K562 (cell line): Measurements from ENCODE around the gene RNU6-9. TPM values are rescaled to one million over a fixed set of nuclear protein-coding genes. Genes with fewer than 3 reads are reported as not detected.

Experiments
- BCOR ChIP-seq: fragments of 450-650 bp; IDR thresholded peaks from 2 replicates; pipeline ENCODE4 v1.6.1; 2016
- BHLHE40 ChIP-seq: IDR thresholded peaks from 2 replicates; pipeline ENCODE4 v1.6.1; 2011; ENCODE audit warnings: low read length, improper control_type of control experiment
- E2F3 ChIP-seq: fragments of 250-450 bp; sonication (Bioruptor Pico); IDR thresholded peaks from 2 replicates; pipeline ENCODE4 v1.4.0; 2020; ENCODE audit warnings: mild to moderate bottlenecking
- EP400 ChIP-seq: fragments of 450-650 bp; IDR thresholded peaks from 2 replicates; pipeline ENCODE4 v1.6.1; 2017; ENCODE audit warnings: antibody characterized with exemption, mild to moderate bottlenecking, moderate library complexity
- FOXJ3 ChIP-seq: sonication (generic); formaldehyde crosslinking; IDR thresholded peaks from 2 replicates; pipeline ENCODE4 v1.4.0; 2020; ENCODE audit warnings: mild to moderate bottlenecking, missing genetic modification reagents
- FOXP1 ChIP-seq: sonication (generic); formaldehyde crosslinking; IDR thresholded peaks from 2 replicates; pipeline ENCODE4 v1.8.0; 2022; ENCODE audit warnings: mild to moderate bottlenecking, missing genetic modification reagents
- HNRNPLL ChIP-seq: fragments of 200-400 bp; formaldehyde crosslinking; IDR thresholded peaks from 2 replicates; pipeline ENCODE4 v1.6.1; 2017; ENCODE audit warnings: low read length, low read depth, mild to moderate bottlenecking; ENCODE audit not compliant: poor library complexity, severe bottlenecking
- L3MBTL2 ChIP-seq: fragments of 450-650 bp; IDR thresholded peaks from 2 replicates; pipeline ENCODE4 v1.6.1; 2016; ENCODE audit warnings: mild to moderate bottlenecking, moderate library complexity
- LCOR ChIP-seq: sonication (generic); formaldehyde crosslinking; IDR thresholded peaks from 2 replicates; pipeline ENCODE4 v1.8.0; 2022; ENCODE audit warnings: mild to moderate bottlenecking, missing genetic modification reagents
- MTA1 ChIP-seq: fragments of 450-650 bp; IDR thresholded peaks from 2 replicates; pipeline ENCODE4 v1.6.1; 2017; ENCODE audit warnings: borderline replicate concordance
- POLR2G ChIP-seq: fragments of 200-400 bp; formaldehyde crosslinking; IDR thresholded peaks from 2 replicates; pipeline ENCODE4 v1.6.1; 2017; ENCODE audit warnings: low read depth, mild to moderate bottlenecking, antibody characterized with exemption, low read length, moderate library complexity
- PTTG1 ChIP-seq: fragments of 450-650 bp; IDR thresholded peaks from 2 replicates; pipeline ENCODE4 v1.6.1; 2016; ENCODE audit warnings: low read depth, mild to moderate bottlenecking, missing genetic modification characterization, missing compliant biosample characterization
- SAFB ChIP-seq: fragments of 200-400 bp; formaldehyde crosslinking; IDR thresholded peaks from 2 replicates; pipeline ENCODE4 v1.6.1; 2017; ENCODE audit warnings: low read depth, low read length, borderline replicate concordance
- ZNF121 ChIP-seq: sonication (generic); formaldehyde crosslinking; conservative IDR thresholded peaks from 2 replicates; pipeline ENCODE4 v1.8.0; 2022; ENCODE audit warnings: missing genetic modification reagents
- ZNF282 ChIP-seq: sonication (generic); formaldehyde crosslinking; IDR thresholded peaks from 2 replicates; pipeline ENCODE4 v1.8.1; 2023; ENCODE audit warnings: missing genetic modification reagents
- ZNF444 ChIP-seq: fragments of 250-450 bp; sonication (Bioruptor Pico); IDR thresholded peaks from 2 replicates; pipeline ENCODE4 v1.4.0; 2020; ENCODE audit warnings: mild to moderate bottlenecking, moderate library complexity
- ZNF75A ChIP-seq: fragments of 450-650 bp; formaldehyde crosslinking; IDR thresholded peaks from 2 replicates; pipeline ENCODE4 v1.4.0; 2020; ENCODE audit warnings: mild to moderate bottlenecking
- polyA plus RNA-seq, 8 experiments: library from polyadenylated mRNA; depleted of rRNA in 4 of 8; stranded (reverse) in 5 of 8; unstranded in 3 of 8; fragments of >200 nt; fragmentation: Nextera tagmentation in 2 of 8; fragmentation: Illumina TruSeq in 1 of 8; extraction: Ambion mirVana in 2 of 8; extraction: Trizol in 1 of 8; gene quantifications; 2 replicates each; pipeline versions ENCODE4 v1.2.1 to v1.2.3, GENCODE V29; 2011 to 2014; ENCODE audit warnings: inconsistent platforms in 1 of 8, missing spikeins in 1 of 8
- total RNA-seq, 7 experiments: library from RNA; depleted of rRNA in 6 of 7; stranded (reverse); fragments of >200 nt in 6 of 7; fragmentation: Illumina TruSeq in 2 of 7; extraction: Trizol in 2 of 7; gene quantifications; 2 replicates each; pipeline versions ENCODE4 v1.2.1 to v1.2.3, GENCODE V29; 2011 to 2021; ENCODE audit warnings: low replicate concordance in 1 of 7
- TF ChIP-seq, protein P1 (sequence below): fragments of 450-650 bp; IDR thresholded peaks from 2 replicates; pipeline ENCODE4 v1.6.1; 2016; ENCODE audit warnings: mild to moderate bottlenecking, moderate library complexity
- TF ChIP-seq, protein P2 (sequence below): sonication (generic); formaldehyde crosslinking; IDR thresholded peaks from 2 replicates; pipeline ENCODE4 v1.9.0; 2022; ENCODE audit warnings: mild to moderate bottlenecking, missing genetic modification reagents

The RNU6-9 gene
- total and polyA plus RNA-seq, 9 of the 15 experiments (the other 6 are each of a cell fraction or from before 2014, with no cell fraction given): not detected

- TF ChIP-seq, protein P1, sequence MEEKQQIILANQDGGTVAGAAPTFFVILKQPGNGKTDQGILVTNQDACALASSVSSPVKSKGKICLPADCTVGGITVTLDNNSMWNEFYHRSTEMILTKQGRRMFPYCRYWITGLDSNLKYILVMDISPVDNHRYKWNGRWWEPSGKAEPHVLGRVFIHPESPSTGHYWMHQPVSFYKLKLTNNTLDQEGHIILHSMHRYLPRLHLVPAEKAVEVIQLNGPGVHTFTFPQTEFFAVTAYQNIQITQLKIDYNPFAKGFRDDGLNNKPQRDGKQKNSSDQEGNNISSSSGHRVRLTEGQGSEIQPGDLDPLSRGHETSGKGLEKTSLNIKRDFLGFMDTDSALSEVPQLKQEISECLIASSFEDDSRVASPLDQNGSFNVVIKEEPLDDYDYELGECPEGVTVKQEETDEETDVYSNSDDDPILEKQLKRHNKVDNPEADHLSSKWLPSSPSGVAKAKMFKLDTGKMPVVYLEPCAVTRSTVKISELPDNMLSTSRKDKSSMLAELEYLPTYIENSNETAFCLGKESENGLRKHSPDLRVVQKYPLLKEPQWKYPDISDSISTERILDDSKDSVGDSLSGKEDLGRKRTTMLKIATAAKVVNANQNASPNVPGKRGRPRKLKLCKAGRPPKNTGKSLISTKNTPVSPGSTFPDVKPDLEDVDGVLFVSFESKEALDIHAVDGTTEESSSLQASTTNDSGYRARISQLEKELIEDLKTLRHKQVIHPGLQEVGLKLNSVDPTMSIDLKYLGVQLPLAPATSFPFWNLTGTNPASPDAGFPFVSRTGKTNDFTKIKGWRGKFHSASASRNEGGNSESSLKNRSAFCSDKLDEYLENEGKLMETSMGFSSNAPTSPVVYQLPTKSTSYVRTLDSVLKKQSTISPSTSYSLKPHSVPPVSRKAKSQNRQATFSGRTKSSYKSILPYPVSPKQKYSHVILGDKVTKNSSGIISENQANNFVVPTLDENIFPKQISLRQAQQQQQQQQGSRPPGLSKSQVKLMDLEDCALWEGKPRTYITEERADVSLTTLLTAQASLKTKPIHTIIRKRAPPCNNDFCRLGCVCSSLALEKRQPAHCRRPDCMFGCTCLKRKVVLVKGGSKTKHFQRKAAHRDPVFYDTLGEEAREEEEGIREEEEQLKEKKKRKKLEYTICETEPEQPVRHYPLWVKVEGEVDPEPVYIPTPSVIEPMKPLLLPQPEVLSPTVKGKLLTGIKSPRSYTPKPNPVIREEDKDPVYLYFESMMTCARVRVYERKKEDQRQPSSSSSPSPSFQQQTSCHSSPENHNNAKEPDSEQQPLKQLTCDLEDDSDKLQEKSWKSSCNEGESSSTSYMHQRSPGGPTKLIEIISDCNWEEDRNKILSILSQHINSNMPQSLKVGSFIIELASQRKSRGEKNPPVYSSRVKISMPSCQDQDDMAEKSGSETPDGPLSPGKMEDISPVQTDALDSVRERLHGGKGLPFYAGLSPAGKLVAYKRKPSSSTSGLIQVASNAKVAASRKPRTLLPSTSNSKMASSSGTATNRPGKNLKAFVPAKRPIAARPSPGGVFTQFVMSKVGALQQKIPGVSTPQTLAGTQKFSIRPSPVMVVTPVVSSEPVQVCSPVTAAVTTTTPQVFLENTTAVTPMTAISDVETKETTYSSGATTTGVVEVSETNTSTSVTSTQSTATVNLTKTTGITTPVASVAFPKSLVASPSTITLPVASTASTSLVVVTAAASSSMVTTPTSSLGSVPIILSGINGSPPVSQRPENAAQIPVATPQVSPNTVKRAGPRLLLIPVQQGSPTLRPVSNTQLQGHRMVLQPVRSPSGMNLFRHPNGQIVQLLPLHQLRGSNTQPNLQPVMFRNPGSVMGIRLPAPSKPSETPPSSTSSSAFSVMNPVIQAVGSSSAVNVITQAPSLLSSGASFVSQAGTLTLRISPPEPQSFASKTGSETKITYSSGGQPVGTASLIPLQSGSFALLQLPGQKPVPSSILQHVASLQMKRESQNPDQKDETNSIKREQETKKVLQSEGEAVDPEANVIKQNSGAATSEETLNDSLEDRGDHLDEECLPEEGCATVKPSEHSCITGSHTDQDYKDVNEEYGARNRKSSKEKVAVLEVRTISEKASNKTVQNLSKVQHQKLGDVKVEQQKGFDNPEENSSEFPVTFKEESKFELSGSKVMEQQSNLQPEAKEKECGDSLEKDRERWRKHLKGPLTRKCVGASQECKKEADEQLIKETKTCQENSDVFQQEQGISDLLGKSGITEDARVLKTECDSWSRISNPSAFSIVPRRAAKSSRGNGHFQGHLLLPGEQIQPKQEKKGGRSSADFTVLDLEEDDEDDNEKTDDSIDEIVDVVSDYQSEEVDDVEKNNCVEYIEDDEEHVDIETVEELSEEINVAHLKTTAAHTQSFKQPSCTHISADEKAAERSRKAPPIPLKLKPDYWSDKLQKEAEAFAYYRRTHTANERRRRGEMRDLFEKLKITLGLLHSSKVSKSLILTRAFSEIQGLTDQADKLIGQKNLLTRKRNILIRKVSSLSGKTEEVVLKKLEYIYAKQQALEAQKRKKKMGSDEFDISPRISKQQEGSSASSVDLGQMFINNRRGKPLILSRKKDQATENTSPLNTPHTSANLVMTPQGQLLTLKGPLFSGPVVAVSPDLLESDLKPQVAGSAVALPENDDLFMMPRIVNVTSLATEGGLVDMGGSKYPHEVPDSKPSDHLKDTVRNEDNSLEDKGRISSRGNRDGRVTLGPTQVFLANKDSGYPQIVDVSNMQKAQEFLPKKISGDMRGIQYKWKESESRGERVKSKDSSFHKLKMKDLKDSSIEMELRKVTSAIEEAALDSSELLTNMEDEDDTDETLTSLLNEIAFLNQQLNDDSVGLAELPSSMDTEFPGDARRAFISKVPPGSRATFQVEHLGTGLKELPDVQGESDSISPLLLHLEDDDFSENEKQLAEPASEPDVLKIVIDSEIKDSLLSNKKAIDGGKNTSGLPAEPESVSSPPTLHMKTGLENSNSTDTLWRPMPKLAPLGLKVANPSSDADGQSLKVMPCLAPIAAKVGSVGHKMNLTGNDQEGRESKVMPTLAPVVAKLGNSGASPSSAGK: peak; percentile 64
- TF ChIP-seq MTA1 (peak; percentile 87), EP400 (peak; percentile 33; the same call in 1 of the 2 replicates), POLR2G (no peak), SAFB (no peak), LCOR (CRISPR knock-in tag) (no peak), ZNF282 (CRISPR knock-in tag) (no peak), HNRNPLL (no peak), ZNF444 (CRISPR knock-in tag) (peak; percentile 57; the same call in 1 of the 2 replicates), BCOR (peak; percentile 79), BHLHE40 (no peak), ZNF121 (CRISPR knock-in tag) (peak; percentile 99), E2F3 (CRISPR knock-in tag) (peak; percentile 28; the same call in 1 of the 2 replicates), FOXJ3 (CRISPR knock-in tag) (no peak), ZNF75A (no peak), FOXP1 (CRISPR knock-in tag) (0 out of 2 replicates have a peak, but pooled peaks have one; percentile 44), L3MBTL2 (peak; percentile 59), PTTG1 (tag) (no peak)
- TF ChIP-seq, protein P2, sequence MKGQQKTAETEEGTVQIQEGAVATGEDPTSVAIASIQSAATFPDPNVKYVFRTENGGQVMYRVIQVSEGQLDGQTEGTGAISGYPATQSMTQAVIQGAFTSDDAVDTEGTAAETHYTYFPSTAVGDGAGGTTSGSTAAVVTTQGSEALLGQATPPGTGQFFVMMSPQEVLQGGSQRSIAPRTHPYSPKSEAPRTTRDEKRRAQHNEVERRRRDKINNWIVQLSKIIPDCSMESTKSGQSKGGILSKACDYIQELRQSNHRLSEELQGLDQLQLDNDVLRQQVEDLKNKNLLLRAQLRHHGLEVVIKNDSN (CRISPR knock-in tag): no peak
Observed at GRCh38 chr19:844546-844971, 48.7 kb upstream of the RNU6-9 start (continued).
